Activated naive CD4-positive, alpha-beta T cell treated with anti-CD3 and anti-CD28 coated beads, Interleukin-2, amount 50 U/mL, for 72 hours (primary cell): ENCODE results near the gene TIPRL. TPM values are rescaled to one million over a fixed set of nuclear protein-coding genes. Genes with fewer than 3 reads are reported as not detected.

Experiments used
- total RNA-seq, 2 donors: library from RNA; stranded (reverse); gene quantifications; one replicate each; pipeline ENCODE4 v1.2.3, GENCODE V29; 2022

TIPRL gene
- total RNA-seq, 2 donors from 2014 or later: 40.7 to 82.2 TPM

Other genes with a start within 250 kb of the TIPRL start
- gene DCAF6, start 242.3 kb upstream of the TIPRL start, total RNA-seq: 10 to 100 TPM; 28.1 to 33.0 TPM
- gene MPC2, start 241.9 kb upstream of the TIPRL start, total RNA-seq: 10 to 100 TPM; 60.3 to 68.6 TPM
- under 1 TPM; 0.34 to 0.53 TPM for gene GPR161, start 42.0 kb upstream of the TIPRL start, total RNA-seq
- gene SFT2D2, start 47.0 kb downstream of the TIPRL start, total RNA-seq: 10 to 100 TPM; 40.8 to 49.8 TPM
- 1 to 10 TPM; 2.0 to 2.9 TPM for gene TBX19, start 101.9 kb downstream of the TIPRL start, total RNA-seq